ENCODE measurements around the gene IRF2BP2.
A peak's percentile ranks its signal among the peaks of the same experiment; 100 is the strongest.
"Not testable (repeated sequence)": the region's sequence is repeated elsewhere in the genome, so short reads cannot be mapped to it uniquely, and the experiment has no call there.

Gene IRF2BP2

GRCh38 chr1:234601301-234602017, 8.5 kb downstream of the IRF2BP2 start:
- peak; percentile 51 for DNase-seq (ENCODE audit: low spot score)

- DNase-seq (ENCODE audit: low spot score): no peak
Measured at GRCh38 chr1:234600418-234601281, 9.3 kb downstream of the IRF2BP2 start.

GRCh38 chr1:234599617-234600417, 10.2 kb downstream of the IRF2BP2 start:
- DNase-seq (ENCODE audit: low spot score): peak; percentile 80

- no peak for DNase-seq (ENCODE audit: low spot score)
Measured at GRCh38 chr1:234598974-234599616, 10.9 kb downstream of the IRF2BP2 start.

- peak; percentile 72 for DNase-seq (ENCODE audit: low spot score)
Measured at GRCh38 chr1:234597894-234598293, 12.1 kb downstream of the IRF2BP2 start.

GRCh38 chr1:234595899-234596298, 14.1 kb downstream of the IRF2BP2 start:
- no peak for DNase-seq (ENCODE audit: low spot score)

- not testable (repeated sequence) for DNase-seq (ENCODE audit: low spot score)
Measured at GRCh38 chr1:234594575-234594974, 15.4 kb downstream of the IRF2BP2 start.

GRCh38 chr1:234593771-234594504, 16.0 kb downstream of the IRF2BP2 start:
- no peak for DNase-seq (ENCODE audit: low spot score)

- no peak for DNase-seq (ENCODE audit: low spot score)
Measured at GRCh38 chr1:234593109-234593508, 16.9 kb downstream of the IRF2BP2 start.

GRCh38 chr1:234592240-234592639, 17.7 kb downstream of the IRF2BP2 start:
- DNase-seq (ENCODE audit: low spot score): no peak

GRCh38 chr1:234591131-234591530, 18.8 kb downstream of the IRF2BP2 start:
- DNase-seq (ENCODE audit: low spot score): no peak

- DNase-seq (ENCODE audit: low spot score): no peak
Measured at GRCh38 chr1:234589854-234590620, 19.9 kb downstream of the IRF2BP2 start.

- DNase-seq (ENCODE audit: low spot score): no peak
Measured at GRCh38 chr1:234589064-234589800, 20.7 kb downstream of the IRF2BP2 start.

GRCh38 chr1:234588386-234588785, 21.6 kb downstream of the IRF2BP2 start:
- DNase-seq (ENCODE audit: low spot score): no peak

GRCh38 chr1:234586892-234587485, 23.0 kb downstream of the IRF2BP2 start:
- DNase-seq (ENCODE audit: low spot score): no peak

- no peak for DNase-seq (ENCODE audit: low spot score)
Measured at GRCh38 chr1:234586304-234586703, 23.7 kb downstream of the IRF2BP2 start.

- DNase-seq (ENCODE audit: low spot score): no peak
Measured at GRCh38 chr1:234585330-234586055, 24.5 kb downstream of the IRF2BP2 start.

GRCh38 chr1:234584926-234585325, 25.1 kb downstream of the IRF2BP2 start:
- no peak for DNase-seq (ENCODE audit: low spot score)

- no peak for DNase-seq (ENCODE audit: low spot score)
Measured at GRCh38 chr1:234584420-234584805, 25.6 kb downstream of the IRF2BP2 start.

Data from germinal center (tissue), 1 donor.